Lung (tissue), 12 donors: ENCODE results near the gene PRDM16. TPM values are rescaled to one million over a fixed set of nuclear protein-coding genes. Genes with fewer than 3 reads are reported as not detected.

Source experiments
- ATAC-seq: fragments of 200-7000 bp; cut with Tn5 transposase; one replicate; pipeline ENCODE4 v1.9.1; 2020; ENCODE audit warnings: moderate number of reproducible peaks; ENCODE audit not compliant: insufficient read depth, low FRiP score
- DNase-seq, 3 donors: peaks; one replicate each; pipeline ENCODE4 v3.0.0-alpha.2; 2013 to 2017
- H3K27ac ChIP-seq, 2 donors: one replicate each; pipeline ENCODE4 v1.5.1; 2013; ENCODE audit warnings: mild to moderate bottlenecking in 2 of 2, moderate library complexity in 2 of 2, control low read depth in 1 of 2, inconsistent platforms in 1 of 2, low read depth in 1 of 2, low read length in 1 of 2
- H3K27me3 ChIP-seq, 3 donors: one replicate each; pipeline ENCODE4 v1.5.1; 2013; ENCODE audit warnings: low read length in 2 of 3; ENCODE audit not compliant: control insufficient read depth in 3 of 3, insufficient read depth in 3 of 3
- H3K36me3 ChIP-seq, 4 donors: one replicate each; pipeline ENCODE4 v1.5.1; 2013; ENCODE audit warnings: low read length in 4 of 4, mild to moderate bottlenecking in 1 of 4, moderate library complexity in 1 of 4; ENCODE audit not compliant: control insufficient read depth in 4 of 4, insufficient read depth in 4 of 4
- H3K4me1 ChIP-seq, 5 donors: one replicate each; pipeline ENCODE4 v1.5.1; 2013; ENCODE audit warnings: low read length in 5 of 5, mild to moderate bottlenecking in 2 of 5, moderate library complexity in 1 of 5; ENCODE audit not compliant: control insufficient read depth in 5 of 5, insufficient read depth in 5 of 5
- H3K4me3 ChIP-seq: one replicate; pipeline ENCODE4 v1.5.1; 2013; ENCODE audit warnings: mild to moderate bottlenecking, control low read depth, moderate library complexity
- H3K9ac ChIP-seq, 2 donors: one replicate each; pipeline ENCODE4 v1.5.1; 2013; ENCODE audit warnings: low read length in 2 of 2, control low read depth in 1 of 2; ENCODE audit not compliant: insufficient read depth in 1 of 2
- H3K9me3 ChIP-seq, 4 donors: one replicate each; pipeline ENCODE4 v1.5.1; 2013; ENCODE audit warnings: low read length in 3 of 4, mild to moderate bottlenecking in 1 of 4, moderate library complexity in 1 of 4; ENCODE audit not compliant: control insufficient read depth in 4 of 4, insufficient read depth in 3 of 4
- CTCF ChIP-seq: IDR thresholded peaks from 2 replicates; pipeline ENCODE4 v1.5.1; 2012; ENCODE audit warnings: mild to moderate bottlenecking; ENCODE audit errors: control extremely low read depth, extremely low read depth
- WGBS, 2 donors: extraction: QIAGEN DNeasy Blood & Tissue Kit; methylation state at CpG; one replicate each; pipeline ENCODE4 v1.1.7; 2013; 5-methylcytosine and 5-hydroxymethylcytosine counted together
- polyA plus RNA-seq, 2 donors: library from polyadenylated mRNA; stranded (reverse); fragments of 200-250 nt; gene quantifications; one replicate each; pipeline ENCODE4 v1.2.1, GENCODE V29; 2013
- total RNA-seq, 2 donors: library from RNA; depleted of rRNA in 1 of 2; stranded (reverse); fragments of >200 nt in 1 of 2; gene quantifications; one replicate each; pipeline ENCODE4 v1.2.1, GENCODE V29; 2014 to 2021
- donor health status: control.
- donor health status: control.
- donor health status: Bipolar disorder and iron deficiency.
- donor health status: healthy.
- donor health status: DM: yes; HTN: yes; CAD: no.

PRDM16 gene
- total and polyA plus RNA-seq, 4 donors, result 2.4 to 36.5 (median 13.1) TPM

- Histone ChIP-seq H3K27ac (no peak overlapping the region), H3K9me3 (no peaks in the 10 kb centered on the region), H3K27me3 (peaks cover 0 to 4% (median 0%) of the 10 kb centered on the region in 3 donors), H3K4me3 (no peak overlapping the region), H3K9ac (no peak overlapping the region), H3K4me1 (no peaks in the 10 kb centered on the region), H3K36me3 (no peaks in the 10 kb centered on the region)
- WGBS, 2 donors, result 86 to 93% methylated on average over 8 of the region's 8 CpGs
- TF ChIP-seq CTCF, result no peak
- DNase-seq, result no peak
- ATAC-seq, result no peak
Measured at GRCh38 chr1:3159996-3160395, 91.0 kb downstream of the PRDM16 start.

- peaks cover 0 to 1% (median 0%) of the 10 kb centered on the region in 3 donors for H3K27me3 ChIP-seq
- H3K9ac ChIP-seq, result no peak overlapping the region
- no peak for TF ChIP-seq CTCF
- 47 to 53% methylated on average over 12 of the region's 12 CpGs for WGBS, 2 donors
- H3K36me3 ChIP-seq, result no peaks in the 10 kb centered on the region
- no peak overlapping the region for H3K27ac ChIP-seq
- H3K4me1 ChIP-seq, result no peaks in the 10 kb centered on the region
- DNase-seq, result no peak
- no peaks in the 10 kb centered on the region for H3K9me3 ChIP-seq
- no peak overlapping the region for H3K4me3 ChIP-seq
- ATAC-seq, result no peak
Measured at GRCh38 chr1:3160647-3161145, 91.7 kb downstream of the PRDM16 start.

- no peaks in the 10 kb centered on the region for H3K36me3 ChIP-seq
- ATAC-seq (no peak), DNase-seq (no peak)
- no peaks in the 10 kb centered on the region for H3K4me1 ChIP-seq
- no peaks in the 10 kb centered on the region for H3K27me3 ChIP-seq
- no peaks in the 10 kb centered on the region for H3K9me3 ChIP-seq
- WGBS, 2 donors, result 41 to 43% methylated on average over 30 of the region's 30 CpGs
- H3K4me3 ChIP-seq, result no peak overlapping the region
- no peak overlapping the region for H3K9ac ChIP-seq
- no peak overlapping the region for H3K27ac ChIP-seq
- TF ChIP-seq CTCF, result no peak
Measured at GRCh38 chr1:3161176-3161840, 92.3 kb downstream of the PRDM16 start.
